H1 (cell line): ENCODE measurements around the gene COL17A1.

Experiments
- CTCF ChIP-seq, 3 experiments: IDR thresholded peaks; 1 replicate in 2 of 3; 2 replicates in 1 of 3; pipeline versions ENCODE4 v1.5.1 to v1.6.1; 2011; ENCODE audit warnings: low read length in 3 of 3, mild to moderate bottlenecking in 3 of 3, inconsistent platforms in 2 of 3, low read depth in 1 of 3, moderate library complexity in 1 of 3; ENCODE audit not compliant: insufficient read depth in 1 of 3; ENCODE audit errors: control extremely low read depth in 1 of 3
- KDM1A ChIP-seq: fragments of 200-600, 300-600 bp; sonication (generic); IDR thresholded peaks from 2 replicates; pipeline ENCODE4 v1.7.1; 2016; ENCODE audit warnings: mild to moderate bottlenecking, low read length, borderline replicate concordance
- MAX ChIP-seq: IDR thresholded peaks from 2 replicates; pipeline ENCODE4 v1.6.1; 2012; ENCODE audit warnings: inconsistent platforms
- POLR2A ChIP-seq, 2 experiments: IDR thresholded peaks; 1 replicate in 1 of 2; 2 replicates in 1 of 2; pipeline ENCODE4 v1.6.1; 2011; ENCODE audit warnings: low read depth in 2 of 2, low read length in 2 of 2, mild to moderate bottlenecking in 2 of 2; ENCODE audit errors: control extremely low read depth in 1 of 2
- POLR2AphosphoS5 ChIP-seq: IDR thresholded peaks from 2 replicates; pipeline ENCODE4 v1.6.1; 2011; ENCODE audit warnings: low read depth, low read length
- RAD21 ChIP-seq, 2 experiments: IDR thresholded peaks in 1 of 2; conservative IDR thresholded peaks in 1 of 2; 2 replicates each; pipeline ENCODE4 v1.6.1; 2011; ENCODE audit warnings: low read depth in 2 of 2, low read length in 2 of 2, improper control_type of control experiment in 1 of 2, inconsistent platforms in 1 of 2, mild to moderate bottlenecking in 1 of 2, moderate library complexity in 1 of 2
- RFX5 ChIP-seq: IDR thresholded peaks from 2 replicates; pipeline ENCODE4 v1.6.1; 2011; ENCODE audit warnings: low read depth, low read length, improper control_type of control experiment, borderline replicate concordance
- SP2 ChIP-seq: IDR thresholded peaks from 2 replicates; pipeline ENCODE4 v1.6.1; 2012; ENCODE audit warnings: mild to moderate bottlenecking, low read length, inconsistent platforms
- SRF ChIP-seq: IDR thresholded peaks from 2 replicates; pipeline ENCODE4 v1.6.1; 2011; ENCODE audit warnings: mild to moderate bottlenecking, low read depth, low read length, moderate library complexity
- TAF1 ChIP-seq: IDR thresholded peaks from 2 replicates; pipeline ENCODE4 v1.6.1; 2011; ENCODE audit warnings: mild to moderate bottlenecking, low read depth, low read length
- TEAD4 ChIP-seq: IDR thresholded peaks from 2 replicates; pipeline ENCODE4 v1.6.1; 2012; ENCODE audit warnings: low read depth, low read length, inconsistent platforms, mixed read lengths
- YY1 ChIP-seq: IDR thresholded peaks from 2 replicates; pipeline ENCODE4 v1.6.1; 2011; ENCODE audit warnings: low read depth, mild to moderate bottlenecking, low read length
- ZNF274 ChIP-seq: IDR thresholded peaks from 2 replicates; pipeline ENCODE4 v1.7.0; 2012; ENCODE audit warnings: low read length, borderline replicate concordance; ENCODE audit errors: extremely low read depth

GRCh38 chr10:104022026-104022425 lies 63.7 kb downstream of the COL17A1 start:
- TF ChIP-seq CTCF (IDR thresholded peaks at IDR 0.05; ENCODE audit: control extremely low read depth in 1 of 3, insufficient read depth in 1 of 3, low read depth in 1 of 3, low read length in 3 of 3) (no peak), KDM1A (no peak), TAF1 (no peak), RAD21 (IDR thresholded peaks at IDR 0.05 in 1 of 2, conservative IDR thresholded peaks at IDR 0.05 in 1 of 2; ENCODE audit: low read depth in 2 of 2, low read length in 2 of 2) (no peak), POLR2AphosphoS5 (no peak), YY1 (no peak), SRF (no peak), TEAD4 (no peak), POLR2A (IDR thresholded peaks at IDR 0.05; ENCODE audit: control extremely low read depth in 1 of 2, low read depth in 2 of 2, low read length in 2 of 2) (no peak), RFX5 (no peak), ZNF274 (no peak), MAX (no peak), SP2 (no peak)
